Esophagus (tissue), 2 donors: Measurements from ENCODE around the gene PMM2. TPM values are rescaled to one million over a fixed set of nuclear protein-coding genes. Genes with fewer than 3 reads are reported as not detected.

Experiments used
- H3K27ac ChIP-seq, 2 donors: one replicate each; pipeline ENCODE4 v1.5.1; 2013; ENCODE audit warnings: low read depth in 2 of 2, mild to moderate bottlenecking in 2 of 2, inconsistent platforms in 1 of 2, low read length in 1 of 2, moderate library complexity in 1 of 2
- H3K27me3 ChIP-seq, 2 donors: one replicate each; pipeline ENCODE4 v1.6.1; 2013; ENCODE audit warnings: low read length in 2 of 2, control low read depth in 1 of 2, mild to moderate bottlenecking in 1 of 2; ENCODE audit not compliant: insufficient read depth in 2 of 2, control insufficient read depth in 1 of 2
- H3K36me3 ChIP-seq, 2 donors: one replicate each; pipeline ENCODE4 v1.6.1; 2013; ENCODE audit warnings: low read length in 1 of 2; ENCODE audit not compliant: control insufficient read depth in 2 of 2, insufficient read depth in 2 of 2
- H3K4me1 ChIP-seq, 2 donors: one replicate each; pipeline ENCODE4 v1.6.1; 2013; ENCODE audit warnings: low read length in 1 of 2; ENCODE audit not compliant: control insufficient read depth in 2 of 2, insufficient read depth in 2 of 2
- H3K4me3 ChIP-seq, 2 donors: one replicate each; pipeline ENCODE4 v1.5.1; 2013; ENCODE audit warnings: low read length in 2 of 2, mild to moderate bottlenecking in 2 of 2, low read depth in 1 of 2, moderate library complexity in 1 of 2
- H3K9me3 ChIP-seq, 2 donors: one replicate each; pipeline ENCODE4 v1.6.1; 2013; ENCODE audit warnings: mild to moderate bottlenecking in 2 of 2, low read depth in 1 of 2, low read length in 1 of 2, moderate library complexity in 1 of 2; ENCODE audit not compliant: control insufficient read depth in 2 of 2, insufficient read depth in 1 of 2
- whole genome bisulfite sequencing, 2 donors: extraction: QIAGEN DNeasy Blood & Tissue Kit; methylation state at CpG; one replicate each; pipeline ENCODE4 v1.1.7; 2013; 5-methylcytosine and 5-hydroxymethylcytosine counted together
- polyA plus RNA-seq, 2 donors: library from polyadenylated mRNA; stranded (reverse); fragments of 200-250 nt; gene quantifications; one replicate each; pipeline ENCODE4 v1.2.3, GENCODE V29; 2013
- donor health status: healthy with polysubstance abuse.
- donor health status: Bipolar disorder and iron deficiency.

Gene PMM2
- polyA plus RNA-seq, 2 donors = 19.8 to 30.3 TPM

- 77 to 78% methylated on average over 7 of the region's 7 CpGs for WGBS, 2 donors
- peaks cover 2 to 15% of the 10 kb centered on the region in 2 donors for H3K4me1 ChIP-seq
- no peaks in the 10 kb centered on the region for H3K27me3 ChIP-seq
- H3K9me3 ChIP-seq = no peaks in the 10 kb centered on the region
- no peak overlapping the region for H3K4me3 ChIP-seq
- H3K36me3 ChIP-seq = peaks cover 10 to 39% of the 10 kb centered on the region in 2 donors
- H3K27ac ChIP-seq = peak overlapping the region; percentile 5 to 84
Observed at GRCh38 chr16:8853150-8853549, 55.5 kb downstream of the PMM2 start.

DNA sequence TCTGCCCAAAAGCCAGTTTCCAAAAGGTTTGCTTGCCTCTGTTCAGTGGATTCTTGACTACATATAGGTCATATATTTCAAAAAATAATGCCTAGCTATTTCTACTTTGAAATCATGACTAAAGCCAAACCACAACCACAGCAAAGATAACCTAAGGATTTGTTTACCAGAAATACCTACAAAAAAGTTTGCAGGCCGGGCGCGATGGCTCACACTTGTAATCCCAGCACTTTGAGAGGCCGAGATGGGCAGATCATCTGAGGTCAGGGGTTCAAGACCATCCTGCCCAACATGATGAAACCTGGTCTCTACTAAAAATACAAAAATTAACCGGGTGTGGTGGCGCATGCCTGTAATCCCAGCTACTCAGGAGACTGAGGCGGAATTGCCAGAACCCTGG lies 56.0 kb downstream of the PMM2 start:
- no peaks in the 10 kb centered on the region for H3K27me3 ChIP-seq
- H3K36me3 ChIP-seq = peaks cover 10 to 39% of the 10 kb centered on the region in 2 donors
- no peak overlapping the region for H3K4me3 ChIP-seq
- peaks cover 2 to 19% of the 10 kb centered on the region in 2 donors for H3K4me1 ChIP-seq
- WGBS, 2 donors = 80 to 85% methylated on average over 7 of the region's 7 CpGs
- peak overlapping the region in 1 of 2 donors; percentile 84 for H3K27ac ChIP-seq
- no peaks in the 10 kb centered on the region for H3K9me3 ChIP-seq

DNA sequence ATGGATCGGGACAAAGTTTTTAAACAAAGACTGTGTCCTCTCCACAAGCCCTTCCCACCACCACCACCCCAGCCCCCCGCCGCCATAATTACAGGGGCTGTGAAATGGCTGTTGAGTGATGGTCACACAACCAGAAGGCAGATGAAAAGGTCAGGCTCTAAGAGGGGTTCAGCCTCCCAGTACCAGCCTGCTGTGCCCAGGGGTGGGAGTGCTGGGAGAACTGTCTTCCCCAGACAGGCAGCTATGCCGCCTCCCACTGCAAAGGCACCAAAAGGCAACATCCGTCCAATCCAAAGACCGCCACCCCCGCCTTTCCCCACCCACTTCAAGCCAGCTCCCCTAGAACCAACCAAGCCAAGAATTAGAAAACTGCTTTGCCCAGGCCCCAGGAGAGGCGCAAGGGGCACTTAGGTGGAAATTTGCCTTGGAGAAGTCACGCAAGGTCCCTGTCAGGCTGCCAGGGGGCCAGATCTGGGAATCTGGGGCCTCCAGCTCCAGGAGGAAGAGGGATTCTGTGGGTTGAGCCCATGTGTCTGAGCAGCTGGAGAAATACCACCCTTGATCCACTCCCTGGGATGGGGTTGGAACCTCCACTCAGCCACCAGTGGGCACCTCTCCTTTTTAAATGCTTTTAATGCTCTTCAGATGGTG lies 56.8 kb downstream of the PMM2 start:
- Histone ChIP-seq H3K36me3 (peaks cover 10 to 39% of the 10 kb centered on the region in 2 donors), H3K27me3 (no peaks in the 10 kb centered on the region), H3K4me3 (no peak overlapping the region), H3K4me1 (peaks cover 1 to 26% of the 10 kb centered on the region in 2 donors), H3K27ac (peak overlapping the region in 1 of 2 donors; percentile 27), H3K9me3 (no peaks in the 10 kb centered on the region)
- 92 to 96% methylated on average over 9 of the region's 9 CpGs for WGBS, 2 donors

DNA sequence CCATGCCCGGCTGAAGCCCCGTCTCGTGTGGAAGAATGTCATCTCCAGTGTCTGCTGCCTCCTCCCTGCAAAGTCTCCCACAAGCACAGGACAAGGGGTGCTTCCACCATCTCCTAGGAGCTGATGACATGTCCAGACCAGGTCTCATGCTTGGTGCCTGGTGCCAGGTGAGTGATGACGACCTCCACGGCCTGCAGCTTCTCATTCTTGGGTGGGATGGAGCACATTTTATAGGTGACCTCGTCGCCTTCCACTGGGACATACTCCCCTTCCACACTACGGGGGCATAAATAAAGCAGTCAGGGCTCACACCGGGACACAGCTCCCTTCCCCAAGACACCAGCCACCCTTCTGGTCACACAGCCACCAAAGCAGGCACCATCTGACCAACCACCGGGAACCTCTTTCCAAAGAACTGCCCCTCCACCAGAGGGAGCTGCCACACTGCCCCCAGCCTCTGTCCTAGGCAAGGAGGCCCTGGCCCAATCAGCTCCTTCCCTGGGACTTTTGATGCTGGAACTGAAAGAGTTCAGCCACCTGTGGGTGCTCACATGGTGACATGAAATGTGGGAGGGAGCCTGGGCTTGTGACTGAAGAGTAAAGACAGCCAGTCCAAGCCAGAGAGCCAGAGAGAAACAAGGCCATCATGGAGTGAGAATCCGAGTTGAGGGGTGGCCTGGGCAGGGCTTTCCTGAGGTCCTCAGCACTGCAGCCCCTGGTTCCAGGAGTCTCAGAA lies 57.6 kb downstream of the PMM2 start:
- no peaks in the 10 kb centered on the region for H3K27me3 ChIP-seq
- H3K4me1 ChIP-seq = peaks cover 0 to 24% of the 10 kb centered on the region in 2 donors
- no peak overlapping the region for H3K27ac ChIP-seq
- WGBS, 2 donors = 88 to 92% methylated on average over 11 of the region's 11 CpGs
- no peak overlapping the region for H3K4me3 ChIP-seq
- peaks cover 10 to 38% of the 10 kb centered on the region in 2 donors for H3K36me3 ChIP-seq
- H3K9me3 ChIP-seq = no peaks in the 10 kb centered on the region

DNA sequence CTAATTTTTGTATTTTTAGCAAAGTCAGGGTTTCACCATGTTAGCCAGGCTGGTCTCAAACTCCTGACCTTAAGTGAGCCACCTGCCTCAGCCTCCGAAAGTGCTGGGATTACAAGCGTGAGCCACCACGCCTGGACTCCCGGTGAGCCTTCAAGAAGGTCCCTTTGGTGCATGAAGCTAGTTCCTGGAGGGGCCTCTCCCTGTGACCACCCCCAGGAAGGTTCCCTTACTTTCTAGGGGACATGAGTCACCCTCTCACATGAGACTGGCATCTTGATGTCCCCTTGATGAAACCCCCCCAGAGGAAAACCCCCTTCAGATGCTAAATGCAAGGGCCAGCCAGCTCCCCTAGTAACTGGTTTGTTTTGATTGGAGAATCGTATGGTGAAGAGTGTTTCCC lies 58.3 kb downstream of the PMM2 start:
- Histone ChIP-seq H3K36me3 (peaks cover 10 to 39% of the 10 kb centered on the region in 2 donors), H3K9me3 (no peaks in the 10 kb centered on the region), H3K4me3 (no peak overlapping the region), H3K4me1 (peaks cover 0 to 17% of the 10 kb centered on the region in 2 donors), H3K27ac (no peak overlapping the region), H3K27me3 (no peaks in the 10 kb centered on the region)
- WGBS, 2 donors = 54 to 70% methylated on average over 5 of the region's 5 CpGs

GRCh38 chr16:8858994-8859912 lies 61.6 kb downstream of the PMM2 start:
- Histone ChIP-seq H3K9me3 (no peaks in the 10 kb centered on the region), H3K4me1 (peaks cover 6 to 34% of the 10 kb centered on the region in 2 donors), H3K36me3 (peaks cover 10 to 47% of the 10 kb centered on the region in 2 donors), H3K27me3 (no peaks in the 10 kb centered on the region), H3K27ac (peak overlapping the region in 1 of 2 donors; percentile 21), H3K4me3 (no peak overlapping the region)
- 90 to 93% methylated on average over 31 of the region's 31 CpGs for WGBS, 2 donors

DNA sequence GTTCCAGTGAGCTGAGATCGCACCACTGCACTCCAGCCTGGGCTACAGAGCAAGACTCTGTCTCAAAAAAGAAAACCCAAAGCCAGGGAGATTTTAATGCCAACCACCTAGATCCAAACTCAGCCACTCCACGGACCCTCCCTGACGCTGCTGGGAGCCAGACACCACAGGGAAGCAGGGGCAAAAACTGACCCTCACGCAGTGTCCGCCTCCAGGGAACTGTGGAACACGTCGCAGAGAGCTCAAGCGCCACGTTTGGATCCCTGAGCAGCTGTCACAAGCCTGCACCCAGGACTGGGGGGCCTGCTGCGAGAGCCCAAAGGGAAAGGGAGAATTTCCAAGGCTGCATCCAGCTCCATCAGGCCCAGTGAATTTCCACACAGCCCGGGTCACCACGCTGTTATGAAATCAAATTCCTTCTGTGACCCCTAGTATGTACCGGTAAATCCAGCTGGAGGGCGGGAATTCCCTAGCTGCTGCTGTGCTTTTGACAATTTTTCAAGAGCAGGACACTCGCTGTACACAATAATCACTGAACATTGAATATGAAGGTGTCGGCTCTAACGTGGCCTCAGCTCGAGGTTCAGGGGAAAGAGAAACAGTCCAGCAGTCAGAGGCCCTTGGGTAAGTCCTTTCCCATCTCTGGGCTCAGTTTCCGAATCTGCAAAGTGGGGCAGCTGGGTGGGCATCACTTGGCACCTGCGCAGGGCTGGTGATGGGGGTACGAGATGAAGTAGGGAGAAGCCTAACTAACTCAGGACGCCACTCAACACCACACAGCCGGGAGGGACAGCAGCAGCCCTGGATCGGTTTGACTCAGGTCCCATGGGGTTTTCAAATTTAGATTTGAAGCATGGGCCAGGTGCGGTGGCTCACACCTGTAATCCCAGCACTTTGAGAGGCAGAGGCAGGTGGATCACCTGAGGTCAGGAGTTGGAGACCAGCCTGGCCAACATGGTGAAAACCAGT lies 62.6 kb downstream of the PMM2 start:
- peaks cover 2 to 39% of the 10 kb centered on the region in 2 donors for H3K36me3 ChIP-seq
- no peak overlapping the region for H3K4me3 ChIP-seq
- H3K27me3 ChIP-seq = no peaks in the 10 kb centered on the region
- H3K9me3 ChIP-seq = no peaks in the 10 kb centered on the region
- H3K27ac ChIP-seq = peak overlapping the region; percentile 15 to 47
- H3K4me1 ChIP-seq = peaks cover 6 to 41% of the 10 kb centered on the region in 2 donors
- 65% methylated on average over 25 of the region's 25 CpGs for WGBS, 2 donors

DNA sequence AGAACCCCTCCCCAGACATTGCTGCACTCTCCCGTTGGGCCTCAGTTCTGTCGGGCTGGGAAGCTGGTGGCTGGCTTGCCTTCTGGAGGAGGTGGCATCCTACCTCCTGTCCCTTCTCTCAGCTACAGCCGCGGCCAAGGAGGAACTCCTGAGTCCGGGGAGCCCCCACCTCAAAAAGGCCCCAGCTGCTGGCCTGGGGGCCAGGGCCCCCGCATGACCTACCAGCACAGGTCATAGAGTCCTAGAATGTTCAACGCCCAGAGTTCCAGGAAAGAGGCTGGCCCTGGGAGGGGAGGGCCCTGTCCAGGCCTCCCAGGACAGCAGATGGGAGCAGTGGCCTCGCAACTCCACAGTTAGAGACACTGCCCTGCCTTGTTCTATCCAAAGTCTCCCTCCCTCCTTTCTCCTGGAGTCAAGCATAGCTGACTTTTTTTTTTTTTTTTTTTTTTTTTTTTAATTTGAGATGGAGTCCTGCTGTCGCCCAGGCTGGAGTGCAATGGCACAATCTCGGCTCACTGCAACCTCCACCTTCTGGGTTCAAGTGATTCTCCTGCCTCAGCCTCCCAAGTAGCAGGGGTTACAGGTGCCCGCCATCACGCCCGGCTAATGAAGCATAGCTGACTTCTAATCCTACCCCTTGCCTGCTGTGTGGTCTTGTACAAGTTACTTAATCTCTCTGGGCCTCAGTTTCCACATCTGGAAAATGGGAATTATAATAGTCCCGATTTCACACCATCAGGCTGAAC lies 64.1 kb downstream of the PMM2 start:
- Histone ChIP-seq H3K9me3 (no peaks in the 10 kb centered on the region), H3K27ac (peak overlapping the region in 1 of 2 donors; percentile 56), H3K27me3 (no peaks in the 10 kb centered on the region), H3K36me3 (peaks cover 0 to 34% of the 10 kb centered on the region in 2 donors), H3K4me3 (no peak overlapping the region), H3K4me1 (peaks cover 6 to 55% of the 10 kb centered on the region in 2 donors)
- 76 to 79% methylated on average over 14 of the region's 14 CpGs for WGBS, 2 donors
